Kidney epithelial cell (primary cell): ENCODE results near the gene UBE2E1. TPM values are rescaled to one million over a fixed set of nuclear protein-coding genes. Genes with fewer than 3 reads are reported as not detected.
"Not testable (repeated sequence)": the region's sequence is repeated elsewhere in the genome, so short reads cannot be mapped to it uniquely, and the experiment has no call there.

Source experiments
- DNase-seq: peaks from one replicate; pipeline ENCODE4 v3.0.0-alpha.2; 2010; ENCODE audit warnings: low read depth
- H3K27me3 ChIP-seq: 2 replicates; pipeline ENCODE4 v1.6.0; 2011; ENCODE audit warnings: low read length; ENCODE audit not compliant: control insufficient read depth, insufficient read depth
- H3K36me3 ChIP-seq: 2 replicates; pipeline ENCODE4 v1.5.1; 2011; ENCODE audit warnings: low read length; ENCODE audit not compliant: control insufficient read depth, insufficient read depth
- H3K4me3 ChIP-seq: 2 replicates; pipeline ENCODE4 v1.5.1; 2011; ENCODE audit warnings: low read depth, mild to moderate bottlenecking, control low read depth, low read length
- CTCF ChIP-seq: IDR thresholded peaks from 2 replicates; pipeline ENCODE4 v1.5.1; 2011; ENCODE audit warnings: mild to moderate bottlenecking, moderate library complexity, low read length, control low read depth, inconsistent platforms; ENCODE audit not compliant: insufficient read depth, poor library complexity, severe bottlenecking
- total RNA-seq: library from RNA; depleted of rRNA; stranded (reverse); fragments of >200 nt; gene quantifications from 2 replicates; pipeline ENCODE4 v1.2.3, GENCODE V29; 2015

The UBE2E1 gene
- total RNA-seq, 1 donor from 2014 or later = 68.4 TPM

- TF ChIP-seq CTCF = no peak
- no peak overlapping the region for H3K4me3 ChIP-seq
- peaks cover 3% of the 10 kb centered on the region for H3K36me3 ChIP-seq
- no peaks in the 10 kb centered on the region for H3K27me3 ChIP-seq
- no peak for DNase-seq
Observed at GRCh38 chr3:23894254-23895061, 88.7 kb downstream of the UBE2E1 start.

- Histone ChIP-seq H3K36me3 (peaks cover 3% of the 10 kb centered on the region), H3K27me3 (no peaks in the 10 kb centered on the region), H3K4me3 (no peak overlapping the region)
- TF ChIP-seq CTCF = no peak
- no peak for DNase-seq
Observed at GRCh38 chr3:23895181-23895580, 89.4 kb downstream of the UBE2E1 start.

- no peak for TF ChIP-seq CTCF
- no peak for DNase-seq
- peaks cover 3% of the 10 kb centered on the region for H3K36me3 ChIP-seq
- no peaks in the 10 kb centered on the region for H3K27me3 ChIP-seq
- H3K4me3 ChIP-seq = no peak overlapping the region
Observed at GRCh38 chr3:23900744-23901143, 95.0 kb downstream of the UBE2E1 start.

- no peaks in the 10 kb centered on the region for H3K27me3 ChIP-seq
- DNase-seq = no peak
- TF ChIP-seq CTCF = no peak
Observed at GRCh38 chr3:23904545-23904944, 98.8 kb downstream of the UBE2E1 start.

GRCh38 chr3:23909341-23909740 is 103.6 kb downstream of the UBE2E1 start:
- Histone ChIP-seq H3K27me3 (no peaks in the 10 kb centered on the region), H3K36me3 (no peaks in the 10 kb centered on the region), H3K4me3 (no peak overlapping the region)
- no peak for TF ChIP-seq CTCF
- no peak for DNase-seq

More at GRCh38 chr3:23904545-23904944, 98.8 kb downstream of the UBE2E1 start:
- no peaks in the 10 kb centered on the region for H3K36me3 ChIP-seq
- no peak overlapping the region for H3K4me3 ChIP-seq

GRCh38 chr3:23911397-23911796 is 105.6 kb downstream of the UBE2E1 start:
- Histone ChIP-seq H3K27me3 (no peaks in the 10 kb centered on the region), H3K36me3 (no peaks in the 10 kb centered on the region), H3K4me3 (no peak overlapping the region)
- DNase-seq = no peak
- TF ChIP-seq CTCF = no peak

- not testable (repeated sequence) for DNase-seq, H3K4me3 ChIP-seq, H3K27me3 ChIP-seq, H3K36me3 ChIP-seq
Observed at GRCh38 chr3:23912335-23912734, 106.6 kb downstream of the UBE2E1 start.
